Mesangial cell (primary cell): Measurements from ENCODE around the gene GAGE2A. TPM values are rescaled to one million over a fixed set of nuclear protein-coding genes. Genes with fewer than 3 reads are reported as not detected.

ENCODE experiments used
- total RNA-seq: library from RNA; depleted of rRNA; stranded (reverse); fragments of >200 nt; gene quantifications from 2 replicates; pipeline ENCODE4 v1.2.3, GENCODE V29; 2015

GAGE2A gene
- not detected in 2 replicates for total RNA-seq

DNA sequence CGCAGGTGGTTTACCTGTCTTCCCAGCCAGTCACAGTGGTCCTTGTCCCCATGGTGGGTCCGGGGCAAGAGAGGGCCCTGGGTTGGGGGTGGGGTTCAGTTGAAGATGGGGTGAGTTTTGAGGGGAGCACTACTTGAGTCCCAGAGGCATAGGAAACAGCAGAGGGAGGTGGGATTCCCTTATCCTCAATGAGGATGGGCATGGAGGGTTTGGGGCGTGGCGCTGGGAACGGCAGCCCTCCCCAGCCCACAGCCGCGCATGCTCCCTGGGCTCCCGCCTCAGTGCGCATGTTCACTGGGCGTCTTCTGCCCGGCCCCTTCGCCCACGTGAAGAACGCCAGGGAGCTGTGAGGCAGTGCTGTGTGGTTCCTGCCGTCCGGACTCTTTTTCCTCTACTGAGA is at the start of gene GAGE2A:
GAGE2A (plus strand) TSS at position 301 of the 400 bp plus-strand sequence. CDS start 1,155 bp downstream, outside the sequence.

GRCh38 chrX:49541433-49541832 is 47.9 kb upstream of the GAGE2A start, which contains the start of gene GAGE12D:
GAGE12D (plus strand) TSS chrX:49541733; CDS start chrX:49542888, 1,155 bp downstream.

DNA sequence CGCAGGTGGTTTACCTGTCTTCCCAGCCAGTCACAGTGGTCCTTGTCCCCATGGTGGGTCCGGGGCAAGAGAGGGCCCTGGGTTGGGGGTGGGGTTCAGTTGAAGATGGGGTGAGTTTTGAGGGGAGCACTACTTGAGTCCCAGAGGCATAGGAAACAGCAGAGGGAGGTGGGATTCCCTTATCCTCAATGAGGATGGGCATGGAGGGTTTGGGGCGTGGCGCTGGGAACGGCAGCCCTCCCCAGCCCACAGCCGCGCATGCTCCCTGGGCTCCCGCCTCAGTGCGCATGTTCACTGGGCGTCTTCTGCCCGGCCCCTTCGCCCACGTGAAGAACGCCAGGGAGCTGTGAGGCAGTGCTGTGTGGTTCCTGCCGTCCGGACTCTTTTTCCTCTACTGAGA is 38.3 kb upstream of the GAGE2A start, which contains the start of gene GAGE12E:
GAGE12E (plus strand) TSS at position 301 of the 400 bp plus-strand sequence. CDS start 1,155 bp downstream, outside the sequence.

GRCh38 chrX:49560542-49560941 is 28.8 kb upstream of the GAGE2A start, which contains the start of gene GAGE12F:
GAGE12F (plus strand) TSS chrX:49560842; CDS start chrX:49561997, 1,155 bp downstream.

GRCh38 chrX:49570100-49570499 is 19.2 kb upstream of the GAGE2A start, which contains the start of gene GAGE12G:
GAGE12G (plus strand) TSS chrX:49570400; CDS start chrX:49571555, 1,155 bp downstream.

GRCh38 chrX:49579649-49580048 is 9.6 kb upstream of the GAGE2A start, which contains the start of gene GAGE12H:
GAGE12H (plus strand) TSS chrX:49579949; CDS start chrX:49581104, 1,155 bp downstream.

GRCh38 chrX:49598720-49599119 is 9.4 kb downstream of the GAGE2A start, which contains the start of gene GAGE1:
GAGE1 (plus strand) TSS chrX:49599020; CDS start chrX:49600175, 1,155 bp downstream.

Other genes with a start within 250 kb of the GAGE2A start
- gene GAGE12C, start 57.3 kb upstream of the GAGE2A start, total RNA-seq = not detected in 2 replicates
- not detected in 2 replicates for gene GAGE12D, start 47.8 kb upstream of the GAGE2A start, total RNA-seq
- gene GAGE12E, start 38.2 kb upstream of the GAGE2A start, total RNA-seq = not detected in 2 replicates
- not detected in 2 replicates for gene GAGE12F, start 28.7 kb upstream of the GAGE2A start, total RNA-seq
- gene GAGE12G, start 19.1 kb upstream of the GAGE2A start, total RNA-seq = not detected in 2 replicates
- not detected in 2 replicates for gene GAGE12H, start 9.5 kb upstream of the GAGE2A start, total RNA-seq
- not detected in 2 replicates for gene GAGE1, start 9.5 kb downstream of the GAGE2A start, total RNA-seq
- not detected in 2 replicates for gene PAGE1, start 106.5 kb downstream of the GAGE2A start, total RNA-seq
- not detected in 2 replicates for gene PAGE4, start 239.8 kb downstream of the GAGE2A start, total RNA-seq